ENCODE data around the gene FBLN1.
"Not testable (repeated sequence)": the region's sequence is repeated elsewhere in the genome, so short reads cannot be mapped to it uniquely, and the experiment has no call there.

DNA sequence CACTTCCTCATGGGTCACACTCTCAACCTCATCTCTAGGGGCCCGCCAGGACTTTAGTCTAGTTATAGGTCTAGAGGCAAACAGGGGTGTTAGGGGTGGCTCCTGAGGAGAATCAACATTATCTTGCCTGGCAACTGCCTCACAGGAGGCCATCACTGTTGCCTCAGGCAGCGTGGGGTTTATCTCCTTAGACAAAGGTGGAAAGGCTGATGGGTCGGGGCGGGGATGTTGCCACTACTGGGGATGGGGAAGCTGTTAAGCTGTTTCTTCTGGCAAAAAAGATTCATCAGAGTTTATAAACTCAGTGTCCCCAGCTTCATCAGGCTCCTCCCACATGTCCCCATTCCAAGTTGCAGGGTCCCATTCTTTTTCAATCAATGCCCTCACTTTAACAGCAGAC, 58.1 kb downstream of the FBLN1 start:
- TF ChIP-seq KAT8 (IDR thresholded peaks at IDR 0.05; ENCODE audit: low read depth); KLF16 (IDR thresholded peaks at IDR 0.05); MAFK (IDR thresholded peaks at IDR 0.05; ENCODE audit: low read length); FOXK2 (conservative IDR thresholded peaks at IDR 0.05 in 1 of 2, IDR thresholded peaks at IDR 0.05 in 1 of 2; ENCODE audit: low read depth in 2 of 2): not testable (repeated sequence)

All from K562 (cell line).